ENCODE data around the gene FBXL7.

- TF ChIP-seq POLR2A (IDR thresholded peaks at IDR 0.05) (no peak), CTCF (IDR thresholded peaks at IDR 0.05) (no peak), POLR2AphosphoS5 (IDR thresholded peaks at IDR 0.05) (no peak), EP300 (IDR thresholded peaks at IDR 0.05) (no peak)
These were observed 228.8 kb downstream of the FBXL7 start for GRCh38 chr5:15728811-15729210.

All from suprapubic skin (tissue), 4 donors.